Measurements from ENCODE around the gene ATM.

Gene ATM

DNA sequence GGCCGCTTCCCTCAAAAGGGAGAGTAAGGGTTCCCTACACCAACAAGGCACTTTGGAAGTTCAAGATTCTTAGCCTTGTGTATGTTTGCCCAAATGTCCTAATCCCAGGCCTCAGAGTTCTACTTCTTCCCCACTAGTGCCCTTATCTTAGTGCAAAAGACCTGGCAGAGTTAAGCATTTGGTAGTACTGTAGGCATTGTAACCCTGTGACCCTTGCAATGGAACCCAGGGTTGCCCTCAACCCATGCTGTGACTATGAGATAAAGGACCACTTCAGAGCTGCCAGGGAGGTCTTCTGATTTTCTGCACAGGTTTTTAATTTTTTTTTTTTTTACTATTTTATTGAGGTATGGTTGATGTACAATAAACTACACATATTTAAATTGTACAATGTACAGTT is 179.4 kb downstream of the ATM start:
- H3K36me3 ChIP-seq (ENCODE audit: insufficient read depth, low read length): no peaks in the 10 kb centered on the region
- no peak for ATAC-seq (ENCODE audit: insufficient read depth, low read depth)
- H4K20me1 ChIP-seq (ENCODE audit: insufficient read depth, low read length): no peaks in the 10 kb centered on the region
- no peaks in the 10 kb centered on the region for H3K4me1 ChIP-seq (ENCODE audit: insufficient read depth, low read length)
- H3K9ac ChIP-seq (ENCODE audit: low read depth, low read length): no peak overlapping the region
- H3K27ac ChIP-seq (ENCODE audit: low read length): no peak overlapping the region
- no peaks in the 10 kb centered on the region for H3K9me3 ChIP-seq (ENCODE audit: insufficient read depth, low read length, severe bottlenecking)
- no peak for DNase-seq
- H2AFZ ChIP-seq (ENCODE audit: low read depth, low read length): no peak overlapping the region
- H3K4me3 ChIP-seq (ENCODE audit: low read depth in 1 of 2, low read length in 2 of 2): no peak overlapping the region
- no peak overlapping the region for H3K4me2 ChIP-seq (ENCODE audit: insufficient read depth, low read length)
- TF ChIP-seq, protein P1, sequence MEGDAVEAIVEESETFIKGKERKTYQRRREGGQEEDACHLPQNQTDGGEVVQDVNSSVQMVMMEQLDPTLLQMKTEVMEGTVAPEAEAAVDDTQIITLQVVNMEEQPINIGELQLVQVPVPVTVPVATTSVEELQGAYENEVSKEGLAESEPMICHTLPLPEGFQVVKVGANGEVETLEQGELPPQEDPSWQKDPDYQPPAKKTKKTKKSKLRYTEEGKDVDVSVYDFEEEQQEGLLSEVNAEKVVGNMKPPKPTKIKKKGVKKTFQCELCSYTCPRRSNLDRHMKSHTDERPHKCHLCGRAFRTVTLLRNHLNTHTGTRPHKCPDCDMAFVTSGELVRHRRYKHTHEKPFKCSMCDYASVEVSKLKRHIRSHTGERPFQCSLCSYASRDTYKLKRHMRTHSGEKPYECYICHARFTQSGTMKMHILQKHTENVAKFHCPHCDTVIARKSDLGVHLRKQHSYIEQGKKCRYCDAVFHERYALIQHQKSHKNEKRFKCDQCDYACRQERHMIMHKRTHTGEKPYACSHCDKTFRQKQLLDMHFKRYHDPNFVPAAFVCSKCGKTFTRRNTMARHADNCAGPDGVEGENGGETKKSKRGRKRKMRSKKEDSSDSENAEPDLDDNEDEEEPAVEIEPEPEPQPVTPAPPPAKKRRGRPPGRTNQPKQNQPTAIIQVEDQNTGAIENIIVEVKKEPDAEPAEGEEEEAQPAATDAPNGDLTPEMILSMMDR (IDR thresholded peaks at IDR 0.05; ENCODE audit: borderline replicate concordance, extremely low read depth, low read length, poor library complexity, severe bottlenecking): no peak
- TF ChIP-seq EZH2 (IDR thresholded peaks at IDR 0.05; ENCODE audit: borderline replicate concordance, low read depth, low read length, severe bottlenecking): no peak
- no peaks in the 10 kb centered on the region for H3K79me2 ChIP-seq (ENCODE audit: insufficient read depth, low read length)
- no peaks in the 10 kb centered on the region for H3K27me3 ChIP-seq (ENCODE audit: insufficient read depth, low read length, poor library complexity)

DNA sequence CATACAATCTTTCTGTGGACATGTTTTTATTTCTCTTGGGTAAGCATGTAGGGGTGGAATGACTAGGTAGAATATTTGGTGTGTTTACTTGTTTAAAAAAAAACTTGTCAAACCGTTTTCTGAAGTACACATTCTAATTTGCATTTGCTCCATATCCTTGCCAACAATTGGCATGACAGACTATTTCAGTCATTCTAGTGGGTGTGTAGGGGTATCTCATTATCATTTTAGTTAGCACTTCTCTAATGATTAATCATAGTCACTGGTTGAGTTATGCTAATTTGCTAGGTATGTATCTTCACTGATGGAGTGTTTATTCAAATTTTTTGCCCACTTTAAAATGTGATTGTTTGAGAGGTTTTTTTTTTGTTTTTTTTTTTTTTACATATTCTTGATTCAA is 180.2 kb downstream of the ATM start:
- DNase-seq (no peak), ATAC-seq (ENCODE audit: insufficient read depth, low read depth) (no peak)
- Histone ChIP-seq H2AFZ (ENCODE audit: low read depth, low read length) (no peak overlapping the region), H3K9ac (ENCODE audit: low read depth, low read length) (no peak overlapping the region), H3K4me1 (ENCODE audit: insufficient read depth, low read length) (no peaks in the 10 kb centered on the region), H3K4me3 (ENCODE audit: low read depth in 1 of 2, low read length in 2 of 2) (no peak overlapping the region), H4K20me1 (ENCODE audit: insufficient read depth, low read length) (no peaks in the 10 kb centered on the region), H3K27me3 (ENCODE audit: insufficient read depth, low read length, poor library complexity) (no peaks in the 10 kb centered on the region), H3K27ac (ENCODE audit: low read length) (no peak overlapping the region), H3K79me2 (ENCODE audit: insufficient read depth, low read length) (no peaks in the 10 kb centered on the region), H3K36me3 (ENCODE audit: insufficient read depth, low read length) (no peaks in the 10 kb centered on the region), H3K4me2 (ENCODE audit: insufficient read depth, low read length) (no peak overlapping the region), H3K9me3 (ENCODE audit: insufficient read depth, low read length, severe bottlenecking) (no peaks in the 10 kb centered on the region)
- TF ChIP-seq, protein P1 (IDR thresholded peaks at IDR 0.05; ENCODE audit: borderline replicate concordance, extremely low read depth, low read length, poor library complexity, severe bottlenecking): no peak
- TF ChIP-seq EZH2 (IDR thresholded peaks at IDR 0.05; ENCODE audit: borderline replicate concordance, low read depth, low read length, severe bottlenecking): no peak

DNA sequence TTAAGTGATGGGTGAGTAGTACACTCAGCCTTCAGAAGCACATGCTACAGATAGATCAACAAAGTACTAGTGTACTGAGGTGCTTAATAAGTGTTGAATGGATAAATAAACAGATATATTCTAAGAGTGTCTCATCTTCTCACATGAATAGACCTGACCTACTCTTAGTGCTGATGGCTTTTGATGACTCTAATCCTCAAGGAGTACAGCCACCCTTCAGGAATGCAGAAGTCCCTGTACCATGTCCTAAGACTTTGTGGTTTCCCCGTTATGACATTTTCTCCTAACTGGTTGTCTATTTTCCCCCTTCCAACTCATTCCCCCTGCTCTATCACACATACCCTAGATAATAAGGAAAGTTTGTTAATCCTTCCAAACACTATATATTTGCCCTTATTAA is 182.8 kb downstream of the ATM start:
- H2AFZ ChIP-seq (ENCODE audit: low read depth, low read length): no peak overlapping the region
- no peak for DNase-seq
- no peak overlapping the region for H3K4me2 ChIP-seq (ENCODE audit: insufficient read depth, low read length)
- no peaks in the 10 kb centered on the region for H3K36me3 ChIP-seq (ENCODE audit: insufficient read depth, low read length)
- no peak for ATAC-seq (ENCODE audit: insufficient read depth, low read depth)
- H3K27me3 ChIP-seq (ENCODE audit: insufficient read depth, low read length, poor library complexity): no peaks in the 10 kb centered on the region
- TF ChIP-seq, protein P1 (IDR thresholded peaks at IDR 0.05; ENCODE audit: borderline replicate concordance, extremely low read depth, low read length, poor library complexity, severe bottlenecking): no peak
- TF ChIP-seq EZH2 (IDR thresholded peaks at IDR 0.05; ENCODE audit: borderline replicate concordance, low read depth, low read length, severe bottlenecking): no peak
- no peak overlapping the region for H3K27ac ChIP-seq (ENCODE audit: low read length)
- H3K79me2 ChIP-seq (ENCODE audit: insufficient read depth, low read length): no peaks in the 10 kb centered on the region
- H3K4me1 ChIP-seq (ENCODE audit: insufficient read depth, low read length): no peaks in the 10 kb centered on the region
- no peaks in the 10 kb centered on the region for H3K9me3 ChIP-seq (ENCODE audit: insufficient read depth, low read length, severe bottlenecking)
- no peak overlapping the region for H3K4me3 ChIP-seq (ENCODE audit: low read depth in 1 of 2, low read length in 2 of 2)
- no peak overlapping the region for H3K9ac ChIP-seq (ENCODE audit: low read depth, low read length)
- H4K20me1 ChIP-seq (ENCODE audit: insufficient read depth, low read length): no peaks in the 10 kb centered on the region

DNA sequence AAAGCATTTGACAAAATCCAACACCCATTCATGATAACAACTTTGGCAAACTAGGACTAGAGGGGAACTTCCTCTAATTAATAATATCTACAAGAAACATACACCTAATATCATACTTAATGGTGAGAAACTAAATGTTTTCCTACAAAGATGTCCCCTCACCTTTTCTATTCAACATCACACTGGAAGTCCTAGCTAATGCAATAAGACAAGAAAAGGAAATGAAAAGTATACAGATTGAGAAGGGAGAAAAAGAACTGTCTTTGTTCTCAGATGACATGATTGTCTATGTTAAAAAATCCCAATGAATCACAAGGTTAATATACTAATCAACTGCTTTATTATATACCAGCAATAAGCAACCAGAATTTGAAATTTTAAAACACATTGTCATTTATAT is 192.1 kb downstream of the ATM start:
- no peaks in the 10 kb centered on the region for H3K27me3 ChIP-seq (ENCODE audit: insufficient read depth, low read length, poor library complexity)
- peaks cover 4% of the 10 kb centered on the region for H3K9me3 ChIP-seq (ENCODE audit: insufficient read depth, low read length, severe bottlenecking)
- H3K4me2 ChIP-seq (ENCODE audit: insufficient read depth, low read length): no peak overlapping the region
- no peak for DNase-seq
- no peaks in the 10 kb centered on the region for H3K36me3 ChIP-seq (ENCODE audit: insufficient read depth, low read length)
- ATAC-seq (ENCODE audit: insufficient read depth, low read depth): no peak
- H3K27ac ChIP-seq (ENCODE audit: low read length): no peak overlapping the region
- TF ChIP-seq, protein P1 (IDR thresholded peaks at IDR 0.05; ENCODE audit: borderline replicate concordance, extremely low read depth, low read length, poor library complexity, severe bottlenecking): no peak
- no peak for TF ChIP-seq EZH2 (IDR thresholded peaks at IDR 0.05; ENCODE audit: borderline replicate concordance, low read depth, low read length, severe bottlenecking)
- H3K79me2 ChIP-seq (ENCODE audit: insufficient read depth, low read length): no peaks in the 10 kb centered on the region
- no peaks in the 10 kb centered on the region for H3K4me1 ChIP-seq (ENCODE audit: insufficient read depth, low read length)
- H2AFZ ChIP-seq (ENCODE audit: low read depth, low read length): no peak overlapping the region
- no peak overlapping the region for H3K4me3 ChIP-seq (ENCODE audit: low read depth in 1 of 2, low read length in 2 of 2)
- no peaks in the 10 kb centered on the region for H4K20me1 ChIP-seq (ENCODE audit: insufficient read depth, low read length)
- no peak overlapping the region for H3K9ac ChIP-seq (ENCODE audit: low read depth, low read length)

All from DND-41 (cell line).